Measurements from ENCODE around the gene RNH1. TPM values are rescaled to one million over a fixed set of nuclear protein-coding genes. Genes with fewer than 3 reads are reported as not detected.
A peak's percentile ranks its signal among the peaks of the same experiment; 100 is the strongest.
"Not testable (repeated sequence)": the region's sequence is repeated elsewhere in the genome, so short reads cannot be mapped to it uniquely, and the experiment has no call there.

Gene RNH1
- polyA plus RNA-seq, 10 donors = 75.5 to 108 (median 86.2) TPM

- DNase-seq = no peak
Observed at GRCh38 chr11:526192-526591, 19.1 kb upstream of the RNH1 start.

- DNase-seq = no peak
Observed at GRCh38 chr11:521177-521688, 14.2 kb upstream of the RNH1 start.

GRCh38 chr11:520428-521176, 13.6 kb upstream of the RNH1 start:
- no peak for DNase-seq

GRCh38 chr11:518463-519202, 11.6 kb upstream of the RNH1 start:
- peak; percentile 88 to 93 (median 88) for DNase-seq

DNA sequence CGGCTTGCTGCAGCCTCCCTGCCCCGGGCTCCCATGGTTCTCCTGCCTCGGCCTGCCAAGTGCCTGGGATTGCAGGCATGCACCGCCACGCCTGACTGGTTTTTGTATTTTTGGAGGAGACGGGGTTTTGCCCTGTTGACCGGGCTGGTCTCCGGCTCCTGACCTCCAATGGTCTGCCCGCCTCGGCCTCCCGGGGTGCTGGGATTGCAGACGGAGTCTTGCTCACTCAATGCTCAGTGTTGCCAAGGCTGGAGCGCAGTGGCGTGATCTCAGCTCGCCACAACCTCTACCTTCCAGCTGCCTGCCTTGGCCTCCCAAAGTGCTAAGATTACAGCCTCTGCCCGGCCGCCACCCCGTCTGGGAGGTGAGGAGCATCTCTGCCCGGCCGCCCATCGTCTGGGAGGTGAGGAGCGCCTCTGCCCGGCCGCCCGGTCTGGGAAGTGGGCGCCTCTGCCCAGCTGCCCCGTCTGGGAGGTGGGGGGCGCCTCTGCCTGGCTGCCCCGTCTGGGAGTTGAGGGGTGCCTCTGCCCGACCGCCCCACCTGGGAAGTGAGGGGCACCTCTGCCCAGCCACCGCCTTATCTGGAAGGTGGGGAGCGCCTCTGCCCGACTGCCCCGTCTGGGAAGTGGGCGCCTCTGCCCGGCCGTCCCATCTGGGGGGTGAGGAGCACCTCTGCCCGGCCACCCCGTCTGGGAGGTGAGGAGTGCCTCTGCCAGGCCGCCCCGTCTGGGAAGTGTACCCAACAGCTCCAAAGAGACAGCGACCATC, 10.1 kb upstream of the RNH1 start:
- DNase-seq = not testable (repeated sequence)

DNA sequence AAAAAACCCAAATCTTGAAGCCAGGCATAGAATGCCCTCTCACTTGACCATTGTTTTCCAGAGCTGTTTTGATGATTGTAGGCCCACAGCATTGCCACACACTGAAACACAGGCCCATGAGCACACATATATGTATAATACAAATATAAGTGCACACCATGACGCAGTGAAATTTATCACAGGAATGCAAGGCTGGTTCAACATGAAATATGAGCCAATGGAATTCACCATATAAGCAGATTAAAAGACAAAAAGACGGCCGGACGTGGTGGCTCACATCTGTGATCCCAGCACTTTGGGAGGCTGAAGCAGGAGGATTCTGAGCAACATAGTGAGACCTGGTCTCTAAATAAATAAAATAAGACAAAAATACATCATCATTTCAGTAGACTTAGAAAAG, 9.4 kb upstream of the RNH1 start:
- DNase-seq = peak in 1 of 3 donors; percentile 7

DNA sequence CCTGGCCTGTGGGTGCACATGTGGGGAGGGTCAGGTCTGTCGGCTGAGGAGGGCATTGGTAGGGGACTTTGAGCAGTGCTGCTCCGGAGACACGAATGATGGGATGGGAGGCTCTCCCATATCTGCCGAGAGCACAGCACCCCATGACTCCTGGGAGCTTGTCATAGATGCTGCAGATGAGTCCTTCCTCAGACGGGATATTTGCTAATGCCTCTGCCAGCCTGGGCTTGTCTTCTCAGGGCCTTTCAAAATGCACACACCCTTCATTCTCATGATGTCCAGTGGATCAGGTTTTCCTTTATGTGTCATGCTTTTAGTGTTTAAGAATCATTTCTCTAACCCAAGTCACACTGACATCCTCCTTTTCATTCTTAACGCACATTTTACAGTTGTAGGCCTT, 8.1 kb upstream of the RNH1 start:
- DNase-seq = no peak

DNA sequence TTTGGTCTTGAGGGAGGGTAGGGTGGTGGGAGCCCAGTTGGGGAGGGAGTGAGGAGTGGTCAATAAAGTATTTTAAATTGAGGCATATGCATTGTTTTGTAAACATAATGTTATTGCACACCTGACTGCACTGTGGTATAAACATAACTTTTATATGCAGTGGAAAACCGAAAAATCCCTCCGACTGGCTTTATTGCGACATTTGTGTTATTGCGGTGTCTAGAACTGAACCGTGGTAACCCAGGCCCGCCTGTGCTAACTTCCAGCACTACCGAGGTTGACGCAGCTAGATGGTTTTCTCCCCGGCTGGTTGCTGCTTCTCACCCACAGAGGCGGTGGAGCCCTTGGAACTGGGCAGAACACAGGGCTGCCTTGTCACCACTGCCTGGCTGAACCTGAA, 7.6 kb upstream of the RNH1 start:
- no peak for DNase-seq

- no peak for DNase-seq
Observed at GRCh38 chr11:512761-513595, 5.9 kb upstream of the RNH1 start.

- no peak for DNase-seq
Observed at GRCh38 chr11:508956-509355, 1.9 kb upstream of the RNH1 start.

GRCh38 chr11:507727-508515, 879 bp upstream of the RNH1 start:
- no peak for DNase-seq

- DNase-seq = peak; percentile 97 to 99 (median 99)
Observed at GRCh38 chr11:506238-506994, 626 bp downstream of the RNH1 start.

- DNase-seq = no peak
Observed at GRCh38 chr11:504994-505344, 2.1 kb downstream of the RNH1 start.

- peak in 2 of 3 donors; percentile 72 to 87 for DNase-seq
Observed at GRCh38 chr11:504053-504993, 2.7 kb downstream of the RNH1 start.

DNA sequence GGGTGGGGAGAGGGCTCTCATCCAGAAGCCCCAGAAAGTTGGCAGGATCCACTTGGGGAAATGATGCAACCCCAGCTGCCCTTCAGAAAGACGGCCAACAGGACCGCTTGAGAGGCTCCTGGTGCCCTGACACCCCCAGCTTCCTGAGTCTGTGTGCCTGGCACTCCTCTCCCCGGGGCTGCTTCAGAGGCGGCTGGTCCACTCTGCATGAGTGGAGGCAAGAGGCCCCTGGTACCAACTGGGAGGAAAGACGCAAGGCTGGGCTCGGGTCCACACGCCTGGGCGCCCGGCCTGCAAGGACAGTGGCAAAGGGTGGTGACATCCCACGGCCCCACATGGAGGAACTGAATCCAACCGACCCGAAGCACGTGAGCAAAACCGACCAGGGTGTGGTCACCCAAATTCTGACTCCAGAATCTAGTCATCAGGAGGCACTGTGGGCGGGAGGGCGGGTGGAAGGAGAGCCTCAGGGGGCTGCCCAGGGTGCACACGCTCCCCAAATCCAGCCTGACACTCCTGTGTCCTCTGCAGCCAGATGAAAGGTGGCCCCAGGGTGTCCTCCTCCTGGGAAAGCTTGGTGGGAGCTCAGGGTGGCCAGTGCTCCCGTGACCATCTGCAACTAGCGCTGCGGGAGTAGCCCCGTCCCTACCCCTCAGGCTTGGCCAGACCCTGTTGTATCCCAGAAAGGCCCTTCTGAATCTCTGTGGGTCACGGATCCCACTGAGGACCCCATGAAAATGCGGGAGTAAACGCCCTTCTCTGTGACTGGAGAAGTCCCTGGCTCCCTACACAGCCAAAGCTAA, 3.7 kb downstream of the RNH1 start:
- DNase-seq = peak in 1 of 3 donors; percentile 27

GRCh38 chr11:502288-503178, 4.5 kb downstream of the RNH1 start:
- DNase-seq = peak in 1 of 3 donors; percentile 12

Data from muscle of back (tissue), 11 donors.